GM18508 (cell line): Measurements from ENCODE around the gene RASGEF1C.

Experiments
- ATAC-seq: cut with Tn5 transposase; IDR thresholded peaks from one replicate; pipeline ENCODE4 v1.9.1; 2021; ENCODE audit warnings: moderate number of reproducible peaks; ENCODE audit not compliant: insufficient read depth, unreplicated experiment

RASGEF1C gene

GRCh38 chr5:180191716-180192115 is 17.3 kb downstream of the RASGEF1C start:
- ATAC-seq, result no peak

- ATAC-seq, result no peak
These were observed 21.2 kb downstream of the RASGEF1C start for GRCh38 chr5:180187767-180188166.

DNA sequence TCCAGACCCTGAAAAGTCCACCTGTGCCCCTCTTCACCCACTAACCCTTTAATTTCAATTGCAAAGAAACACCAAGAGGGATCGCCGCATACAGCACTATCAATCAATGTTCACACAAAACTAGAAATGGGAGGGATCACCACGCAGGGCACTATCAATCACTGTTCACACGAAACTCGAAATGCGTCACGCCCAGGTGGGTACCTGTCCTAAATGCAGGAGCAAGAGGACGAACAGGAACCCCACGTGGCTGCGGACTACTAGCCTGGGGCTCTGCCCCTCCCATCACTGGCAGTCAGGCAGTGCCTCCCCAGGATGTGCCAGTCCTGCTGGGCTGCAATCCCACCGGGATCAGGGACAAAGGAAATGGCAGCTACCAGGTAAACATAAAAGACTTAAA is 28.2 kb downstream of the RASGEF1C start:
- no peak for ATAC-seq

DNA sequence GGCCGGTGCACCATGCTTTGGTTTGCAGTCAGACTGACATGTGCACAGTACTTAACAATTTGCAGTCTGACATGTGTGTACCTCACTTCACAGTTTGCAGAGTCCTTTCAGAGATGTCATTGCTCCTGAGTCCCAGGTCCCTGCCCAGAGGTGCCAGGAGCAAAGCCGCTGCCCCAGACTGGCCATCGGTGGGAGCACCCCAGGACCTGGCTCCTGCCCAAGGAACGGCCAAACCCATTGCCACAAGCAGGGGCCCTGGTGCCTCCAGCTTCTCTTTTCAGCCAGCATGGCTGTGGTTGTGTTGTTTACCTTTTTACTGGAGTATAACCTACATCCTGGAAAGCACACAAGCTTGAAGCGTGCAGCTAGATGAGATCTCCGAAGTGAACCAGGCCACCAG is 28.6 kb downstream of the RASGEF1C start:
- ATAC-seq, result no peak

DNA sequence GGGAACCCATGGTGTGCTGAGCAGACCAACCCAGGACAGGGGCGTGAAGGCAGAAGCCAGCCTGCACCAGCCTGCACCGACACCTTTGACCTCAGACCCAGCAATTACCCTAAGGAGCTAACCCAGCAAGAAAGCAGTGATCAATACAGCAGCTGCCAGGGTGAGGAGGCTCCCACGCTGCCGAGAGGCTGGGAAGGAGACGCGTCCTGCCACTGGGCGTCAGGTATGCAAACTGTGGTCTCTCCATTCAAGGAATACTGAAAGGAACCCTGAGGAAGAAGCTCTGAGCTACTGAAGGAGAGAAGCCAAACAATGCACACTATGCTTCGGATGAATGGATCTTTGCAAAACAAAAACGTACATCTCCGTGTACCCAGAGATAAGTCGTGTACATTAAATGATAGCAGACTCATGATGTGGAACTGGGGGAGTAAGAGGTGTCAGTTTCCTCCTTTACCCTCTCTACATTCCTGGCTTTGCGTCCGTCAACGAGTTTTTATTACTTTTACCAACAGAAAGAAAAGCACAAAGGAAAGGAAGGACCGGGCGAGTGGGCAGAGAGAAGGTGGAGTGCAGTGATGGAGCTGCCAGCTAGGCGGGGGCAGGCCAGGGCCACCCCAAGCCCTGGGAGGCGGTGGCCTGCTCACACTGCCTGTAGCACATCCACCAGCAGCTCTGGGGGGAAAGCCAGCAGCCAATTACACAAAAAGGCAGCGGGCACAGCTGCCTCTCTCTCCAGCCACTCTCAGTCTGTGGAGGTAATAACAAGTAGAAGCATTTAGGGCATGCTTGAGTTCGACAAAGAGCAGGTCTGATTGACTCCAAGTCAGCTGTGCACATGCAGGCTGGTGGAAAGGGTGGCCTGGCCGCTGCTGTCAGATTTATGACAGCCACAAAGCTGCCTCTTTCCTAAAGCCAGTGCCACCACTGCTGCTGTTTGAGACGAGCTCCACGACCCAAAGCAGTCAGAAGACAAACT is 29.3 kb downstream of the RASGEF1C start:
- no peak for ATAC-seq

- no peak for ATAC-seq
These were observed 30.2 kb downstream of the RASGEF1C start for GRCh38 chr5:180178531-180179441.

DNA sequence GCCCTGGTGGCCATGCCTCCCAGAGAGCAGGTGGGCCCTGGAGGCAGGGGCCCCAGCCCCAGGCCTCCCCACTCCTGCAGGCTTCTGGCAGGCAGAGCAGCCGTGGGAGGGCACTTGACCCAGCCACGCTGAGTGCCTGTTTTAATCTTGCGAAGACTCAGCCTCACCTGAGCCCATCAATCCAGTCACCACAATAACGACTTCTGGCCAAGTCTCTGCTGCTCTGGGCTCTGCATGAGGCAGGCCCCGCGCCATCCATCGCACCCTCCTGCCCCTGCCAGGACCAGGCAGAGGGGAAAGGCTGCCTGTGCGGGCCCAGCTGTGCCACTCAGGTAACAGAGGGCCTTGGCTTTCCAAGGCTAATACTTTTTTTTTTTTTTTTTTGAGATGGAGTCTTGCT is 32.8 kb downstream of the RASGEF1C start:
- no peak for ATAC-seq

DNA sequence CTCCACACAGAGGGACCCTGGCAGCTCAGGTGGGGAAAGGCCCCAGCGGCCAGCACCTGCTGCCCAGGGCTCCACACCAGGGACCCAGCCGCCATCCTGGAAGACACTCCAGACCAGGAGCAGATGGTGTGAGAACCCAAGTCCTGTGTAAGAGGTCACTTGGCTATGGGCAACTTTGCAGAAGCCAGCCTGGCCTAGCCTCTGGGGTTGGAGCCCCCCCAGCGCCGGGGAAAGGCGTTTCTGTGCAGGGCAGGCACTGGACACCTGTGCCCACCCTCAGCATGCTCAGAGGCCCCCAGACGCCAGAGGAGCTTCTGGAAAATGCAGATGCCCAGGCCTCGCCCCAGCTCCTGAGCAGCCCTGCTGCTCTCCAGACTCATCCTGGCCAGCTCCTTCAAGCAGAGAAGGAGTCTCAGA is 34.0 kb downstream of the RASGEF1C start:
- no peak for ATAC-seq

- no peak for ATAC-seq
These were observed 34.4 kb downstream of the RASGEF1C start for GRCh38 chr5:180174587-180174972.

- no peak for ATAC-seq
These were observed 35.0 kb downstream of the RASGEF1C start for GRCh38 chr5:180173875-180174586.

DNA sequence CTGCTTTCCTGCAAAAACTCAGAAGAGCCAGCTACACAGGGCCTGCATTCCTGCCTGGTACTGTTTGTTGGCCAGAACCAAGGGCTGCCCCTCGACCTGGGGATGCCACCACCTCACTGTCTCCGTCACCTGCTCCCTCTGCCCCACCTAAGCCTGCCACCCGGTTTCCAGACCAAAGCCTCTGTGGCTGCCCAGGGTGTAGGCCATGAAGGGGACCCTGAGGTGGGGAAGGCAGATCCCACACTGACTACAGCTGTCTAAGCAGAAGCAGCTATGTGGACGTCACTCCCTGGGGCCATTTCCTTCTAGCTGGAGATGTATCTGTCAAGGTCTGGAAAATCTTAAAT is 35.8 kb downstream of the RASGEF1C start:
- no peak for ATAC-seq

- no peak for ATAC-seq
These were observed 36.4 kb downstream of the RASGEF1C start for GRCh38 chr5:180172447-180173197.

DNA sequence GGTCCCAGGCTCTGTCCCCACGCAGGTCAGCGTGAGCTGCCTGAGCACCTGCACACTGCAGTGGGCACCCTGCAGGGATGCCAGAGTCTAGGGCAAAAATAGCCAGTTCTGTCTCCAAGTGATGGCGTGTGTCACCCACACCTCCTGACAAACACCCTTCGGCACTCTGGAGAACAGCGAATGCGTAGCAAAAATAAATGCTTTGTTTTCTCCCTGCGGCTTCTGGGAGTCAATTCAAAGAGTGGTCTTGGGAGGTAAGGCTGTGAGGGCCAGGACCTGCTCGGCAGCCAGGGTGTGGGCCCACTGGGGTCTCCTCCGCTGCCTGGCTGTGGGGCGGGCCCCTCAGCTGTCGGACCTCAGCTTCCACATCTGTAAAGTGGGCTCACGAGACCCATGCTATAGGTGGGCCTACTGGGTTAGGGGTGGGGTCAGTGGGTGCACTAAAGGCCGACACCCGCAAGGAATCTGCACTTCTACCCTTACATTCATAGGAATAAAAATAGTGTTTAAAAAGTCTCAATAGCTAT is 37.4 kb downstream of the RASGEF1C start:
- ATAC-seq, result no peak

- ATAC-seq, result no peak
These were observed 38.0 kb downstream of the RASGEF1C start for GRCh38 chr5:180170810-180171567.

- no peak for ATAC-seq
These were observed 38.8 kb downstream of the RASGEF1C start for GRCh38 chr5:180170106-180170809.

GRCh38 chr5:180169248-180170105 is 39.5 kb downstream of the RASGEF1C start:
- no peak for ATAC-seq

- no peak for ATAC-seq
These were observed 40.3 kb downstream of the RASGEF1C start for GRCh38 chr5:180168758-180169157.
